Activated naive CD4-positive, alpha-beta T cell (primary cell): ENCODE measurements around the gene PRR12.

Experiments
- DNase-seq, 4 experiments: peaks; one replicate each; lab custom pipeline; 2025; lab: John Stamatoyannopoulos, UW

Gene PRR12

DNA sequence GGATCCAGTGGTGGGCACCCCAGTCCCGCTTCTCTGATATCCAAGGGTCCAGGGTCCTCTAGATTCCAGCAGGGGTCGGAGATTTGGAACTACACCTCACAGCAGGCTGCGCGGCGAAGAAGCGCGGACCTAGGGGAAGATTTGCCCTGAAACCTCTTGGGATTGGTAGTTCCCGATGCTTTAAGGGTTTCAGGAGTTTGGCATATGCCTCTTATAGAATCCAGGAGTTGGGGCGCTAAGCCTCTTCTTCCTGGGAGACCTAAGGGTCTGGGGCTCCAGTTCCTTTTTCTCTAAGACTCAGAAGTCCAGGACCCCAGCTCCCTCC, 75.1 kb downstream of the PRR12 start:
- DNase-seq, result no peak

- DNase-seq, result no peak
Measured at GRCh38 chr19:49667473-49667872, 76.5 kb downstream of the PRR12 start.

GRCh38 chr19:49669516-49669915, 78.5 kb downstream of the PRR12 start:
- no peak for DNase-seq

DNA sequence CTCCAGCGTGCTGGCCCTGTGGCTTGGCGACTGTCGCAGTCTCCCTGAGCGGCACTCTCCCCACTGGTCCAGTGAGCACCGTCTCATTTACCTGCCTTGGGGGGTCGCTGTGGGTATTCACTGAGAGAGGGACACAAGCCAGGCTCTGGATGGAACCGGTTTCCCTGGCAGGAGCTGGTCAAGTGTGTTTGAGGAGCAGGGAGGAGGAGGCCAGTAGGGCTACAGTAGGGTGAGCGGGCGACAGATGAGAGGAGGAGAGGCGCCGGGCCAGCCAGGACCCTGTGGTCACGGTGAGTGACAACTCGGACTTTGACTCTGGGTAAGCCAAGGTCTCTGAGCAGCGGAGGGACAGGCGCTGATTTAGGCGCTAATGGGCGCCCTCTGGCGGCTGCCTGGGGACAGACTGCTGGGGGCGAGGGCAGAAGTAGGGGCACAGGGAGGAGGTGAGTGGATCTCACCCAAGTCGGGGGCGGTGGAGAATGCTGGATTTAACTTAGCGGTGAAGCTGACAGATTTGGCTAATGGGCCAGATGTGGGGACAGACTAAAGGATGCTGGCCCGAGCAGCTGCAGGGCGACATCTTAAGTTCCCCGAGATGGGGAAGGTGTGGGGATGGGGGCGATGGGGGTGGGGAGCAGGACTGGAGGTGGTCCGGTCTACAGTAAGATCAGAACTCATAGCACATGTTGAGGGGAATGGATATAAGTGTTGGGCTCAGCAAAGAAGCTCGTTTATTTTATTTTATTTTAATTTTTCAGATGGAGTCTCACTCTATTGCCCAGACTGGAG, 81.3 kb downstream of the PRR12 start:
- peak; percentile 40 to 70 (median 60) for DNase-seq
